ENCODE results near the gene BGLAP.

GRCh38 chr1:156284112-156284511 is 42.1 kb downstream of the BGLAP start, which contains the start of gene TMEM79:
- no peak for TF ChIP-seq EZH2 (IDR thresholded peaks at IDR 0.05; ENCODE audit: insufficient read depth, low read length)
- TF ChIP-seq, protein P1, sequence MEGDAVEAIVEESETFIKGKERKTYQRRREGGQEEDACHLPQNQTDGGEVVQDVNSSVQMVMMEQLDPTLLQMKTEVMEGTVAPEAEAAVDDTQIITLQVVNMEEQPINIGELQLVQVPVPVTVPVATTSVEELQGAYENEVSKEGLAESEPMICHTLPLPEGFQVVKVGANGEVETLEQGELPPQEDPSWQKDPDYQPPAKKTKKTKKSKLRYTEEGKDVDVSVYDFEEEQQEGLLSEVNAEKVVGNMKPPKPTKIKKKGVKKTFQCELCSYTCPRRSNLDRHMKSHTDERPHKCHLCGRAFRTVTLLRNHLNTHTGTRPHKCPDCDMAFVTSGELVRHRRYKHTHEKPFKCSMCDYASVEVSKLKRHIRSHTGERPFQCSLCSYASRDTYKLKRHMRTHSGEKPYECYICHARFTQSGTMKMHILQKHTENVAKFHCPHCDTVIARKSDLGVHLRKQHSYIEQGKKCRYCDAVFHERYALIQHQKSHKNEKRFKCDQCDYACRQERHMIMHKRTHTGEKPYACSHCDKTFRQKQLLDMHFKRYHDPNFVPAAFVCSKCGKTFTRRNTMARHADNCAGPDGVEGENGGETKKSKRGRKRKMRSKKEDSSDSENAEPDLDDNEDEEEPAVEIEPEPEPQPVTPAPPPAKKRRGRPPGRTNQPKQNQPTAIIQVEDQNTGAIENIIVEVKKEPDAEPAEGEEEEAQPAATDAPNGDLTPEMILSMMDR (IDR thresholded peaks at IDR 0.05; ENCODE audit: insufficient read depth, low read depth, low read length) = no peak
